ENCODE measurements around the gene KDELR1. TPM values are rescaled to one million over a fixed set of nuclear protein-coding genes. Genes with fewer than 3 reads are reported as not detected.

Gene KDELR1
- total RNA-seq, 1 experiment from 2014 or later: 198 TPM

- no peak overlapping the region for H2AFZ ChIP-seq (ENCODE audit: low read length)
Observed at GRCh38 chr19:48419158-48419920, 28.0 kb upstream of the KDELR1 start.

More at GRCh38 chr19:48419158-48419920, 28.0 kb upstream of the KDELR1 start:
- H3K56ac ChIP-seq (ENCODE audit: insufficient read length, low read depth, low read length): no peak overlapping the region
- no peak overlapping the region for H3K14ac ChIP-seq (ENCODE audit: insufficient read depth, low read length)
- peak; percentile 86 for DNase-seq
- Mint-ChIP-seq H3K4me3 (peak overlapping the region in 1 of 2 experiments; percentile 69; a peak in 2 of 5 replicates), H3K27ac (peak overlapping the region; percentile 74 to 97 (median 90); a peak in 6 of 7 replicates), H3K9me3 (no peaks in the 10 kb centered on the region), H3K36me3 (ENCODE audit: insufficient read depth in 1 of 3, low read depth in 3 of 3) (peaks cover 0 to 22% (median 13%) of the 10 kb centered on the region in 3 experiments; a peak in 5 of 7 replicates), H3K4me1 (peaks cover 13 to 25% of the 10 kb centered on the region in 2 experiments), H3K27me3 (ENCODE audit: low read depth) (no peaks in the 10 kb centered on the region)
- WGBS (ENCODE audit: extremely low coverage, insufficient read length, low lambda C conversion rate): no CpG with 5 or more reads among the region's 31 CpGs
- H3K27me3 ChIP-seq (ENCODE audit: insufficient read depth, low read length): no peaks in the 10 kb centered on the region
- no peaks in the 10 kb centered on the region for H3K79me1 ChIP-seq (ENCODE audit: insufficient read depth, low read depth, low read length, poor library complexity, severe bottlenecking)
- no peak overlapping the region for H2BK12ac ChIP-seq (ENCODE audit: insufficient read length, low read depth, low read length)
- no peak overlapping the region for H3K27ac ChIP-seq (ENCODE audit: insufficient read length, low read depth, low read length)
- no peak overlapping the region for H4K91ac ChIP-seq (ENCODE audit: insufficient read length, low read depth, low read length)
- no peak overlapping the region for H2BK5ac ChIP-seq (ENCODE audit: insufficient read length, low read length)
- H4K5ac ChIP-seq (ENCODE audit: insufficient read length, low read depth, low read length): no peak overlapping the region
- no peak overlapping the region for H3K4me2 ChIP-seq (ENCODE audit: insufficient read depth, insufficient read length, low read length)
- 0 out of 2 replicates have a peak overlapping the region, but pooled peaks have one; percentile 81 for H2BK15ac ChIP-seq (ENCODE audit: low read depth, low read length)
- H3K4me1 ChIP-seq (ENCODE audit: insufficient read depth, low read length): no peaks in the 10 kb centered on the region
- H3K23me2 ChIP-seq (ENCODE audit: insufficient read length, low read depth, low read length, poor library complexity, severe bottlenecking): no peaks in the 10 kb centered on the region
- no peak overlapping the region for H3K23ac ChIP-seq (ENCODE audit: insufficient read length, low read depth, low read length)
- H3T11ph ChIP-seq (ENCODE audit: low read length): no peak overlapping the region
- H3K18ac ChIP-seq (ENCODE audit: insufficient read length, low read depth, low read length): peak overlapping the region; percentile 62
- no peak overlapping the region for H3K4ac ChIP-seq (ENCODE audit: low read depth, low read length)
- H2AK5ac ChIP-seq (ENCODE audit: insufficient read length, low read length): no peak overlapping the region
- no peak for TF ChIP-seq CTCF (conservative IDR thresholded peaks at IDR 0.05)
- no peaks in the 10 kb centered on the region for H3K9me3 ChIP-seq (ENCODE audit: control insufficient read depth, low read depth, low read length)
- H2BK120ac ChIP-seq (ENCODE audit: low read depth, low read length, poor library complexity, severe bottlenecking): no peak overlapping the region
- H4K20me1 ChIP-seq (ENCODE audit: control insufficient read depth, insufficient read depth, insufficient read length): peaks cover 3% of the 10 kb centered on the region
- H4K8ac ChIP-seq (replicated peaks; ENCODE audit: insufficient read length, low read depth, low read length): no peak overlapping the region
- no peak overlapping the region for H3K9ac ChIP-seq (ENCODE audit: extremely low read depth, insufficient read length, low read length)
- no peaks in the 10 kb centered on the region for H3K79me2 ChIP-seq (ENCODE audit: insufficient read depth, low read length)
- H2BK20ac ChIP-seq (ENCODE audit: low read depth, low read length, poor library complexity, severe bottlenecking): no peak overlapping the region
